ENCODE results near the gene RDH13.

Gene RDH13

GRCh38 chr19:55106591-55106990, 43.6 kb upstream of the RDH13 start:
- Histone ChIP-seq H2AFZ (ENCODE audit: low read depth) (no peak overlapping the region), H3K36me3 (ENCODE audit: insufficient read depth) (no peaks in the 10 kb centered on the region), H3K27ac (no peak overlapping the region), H3K9ac (no peak overlapping the region), H3K27me3 (ENCODE audit: insufficient read depth, low read depth) (no peaks in the 10 kb centered on the region), H3K4me3 (IDR thresholded peaks at IDR 0.05; ENCODE audit: insufficient read depth, low read depth, low read length) (no peak overlapping the region), H3K4me2 (no peak overlapping the region), H3K79me2 (ENCODE audit: insufficient read depth, low read depth) (no peaks in the 10 kb centered on the region), H4K20me1 (ENCODE audit: insufficient read depth) (no peaks in the 10 kb centered on the region), H3K4me1 (ENCODE audit: low read depth, poor library complexity, severe bottlenecking) (no peaks in the 10 kb centered on the region)
- TF ChIP-seq CTCF (conservative IDR thresholded peaks at IDR 0.05; ENCODE audit: low read depth, low read length), result no peak

- Histone ChIP-seq H3K27ac (no peak overlapping the region), H3K27me3 (ENCODE audit: insufficient read depth, low read depth) (no peaks in the 10 kb centered on the region), H3K4me1 (ENCODE audit: low read depth, poor library complexity, severe bottlenecking) (no peaks in the 10 kb centered on the region), H2AFZ (ENCODE audit: low read depth) (no peak overlapping the region), H4K20me1 (ENCODE audit: insufficient read depth) (no peaks in the 10 kb centered on the region), H3K79me2 (ENCODE audit: insufficient read depth, low read depth) (no peaks in the 10 kb centered on the region), H3K4me2 (no peak overlapping the region), H3K9ac (no peak overlapping the region), H3K4me3 (IDR thresholded peaks at IDR 0.05; ENCODE audit: insufficient read depth, low read depth, low read length) (no peak overlapping the region), H3K36me3 (ENCODE audit: insufficient read depth) (no peaks in the 10 kb centered on the region)
- TF ChIP-seq CTCF (conservative IDR thresholded peaks at IDR 0.05; ENCODE audit: low read depth, low read length), result no peak
Observed at GRCh38 chr19:55105237-55105636, 42.3 kb upstream of the RDH13 start.

- H3K4me3 ChIP-seq (IDR thresholded peaks at IDR 0.05; ENCODE audit: insufficient read depth, low read depth, low read length), result no peak overlapping the region
- H4K20me1 ChIP-seq (ENCODE audit: insufficient read depth), result no peaks in the 10 kb centered on the region
- H3K27me3 ChIP-seq (ENCODE audit: insufficient read depth, low read depth), result no peaks in the 10 kb centered on the region
- no peaks in the 10 kb centered on the region for H3K36me3 ChIP-seq (ENCODE audit: insufficient read depth)
- no peak overlapping the region for H3K9ac ChIP-seq
- H3K4me1 ChIP-seq (ENCODE audit: low read depth, poor library complexity, severe bottlenecking), result no peaks in the 10 kb centered on the region
- H3K27ac ChIP-seq, result no peak overlapping the region
- H3K79me2 ChIP-seq (ENCODE audit: insufficient read depth, low read depth), result no peaks in the 10 kb centered on the region
- no peak overlapping the region for H3K4me2 ChIP-seq
- no peak overlapping the region for H2AFZ ChIP-seq (ENCODE audit: low read depth)
- no peak for TF ChIP-seq CTCF (conservative IDR thresholded peaks at IDR 0.05; ENCODE audit: low read depth, low read length)
Observed at GRCh38 chr19:55103190-55103589, 40.2 kb upstream of the RDH13 start.

- H3K27me3 ChIP-seq (ENCODE audit: insufficient read depth, low read depth), result no peaks in the 10 kb centered on the region
- no peaks in the 10 kb centered on the region for H3K36me3 ChIP-seq (ENCODE audit: insufficient read depth)
- no peak overlapping the region for H2AFZ ChIP-seq (ENCODE audit: low read depth)
- no peaks in the 10 kb centered on the region for H3K4me1 ChIP-seq (ENCODE audit: low read depth, poor library complexity, severe bottlenecking)
- no peaks in the 10 kb centered on the region for H4K20me1 ChIP-seq (ENCODE audit: insufficient read depth)
- H3K4me3 ChIP-seq (IDR thresholded peaks at IDR 0.05; ENCODE audit: insufficient read depth, low read depth, low read length), result no peak overlapping the region
- no peak overlapping the region for H3K9ac ChIP-seq
- H3K4me2 ChIP-seq, result no peak overlapping the region
- TF ChIP-seq CTCF (conservative IDR thresholded peaks at IDR 0.05; ENCODE audit: low read depth, low read length), result no peak
- no peak overlapping the region for H3K27ac ChIP-seq
- no peaks in the 10 kb centered on the region for H3K79me2 ChIP-seq (ENCODE audit: insufficient read depth, low read depth)
Observed at GRCh38 chr19:55101261-55101660, 38.3 kb upstream of the RDH13 start.

All from KMS-11 (cell line).